ENCODE results near the gene S1PR4. TPM values are rescaled to one million over a fixed set of nuclear protein-coding genes. Genes with fewer than 3 reads are reported as not detected.

Gene S1PR4
- total and polyA plus RNA-seq, 2 of the 13 experiments (the other 11 are each of a cell fraction or from before 2014, with no cell fraction given), result 0.07 to 0.09 TPM

DNA sequence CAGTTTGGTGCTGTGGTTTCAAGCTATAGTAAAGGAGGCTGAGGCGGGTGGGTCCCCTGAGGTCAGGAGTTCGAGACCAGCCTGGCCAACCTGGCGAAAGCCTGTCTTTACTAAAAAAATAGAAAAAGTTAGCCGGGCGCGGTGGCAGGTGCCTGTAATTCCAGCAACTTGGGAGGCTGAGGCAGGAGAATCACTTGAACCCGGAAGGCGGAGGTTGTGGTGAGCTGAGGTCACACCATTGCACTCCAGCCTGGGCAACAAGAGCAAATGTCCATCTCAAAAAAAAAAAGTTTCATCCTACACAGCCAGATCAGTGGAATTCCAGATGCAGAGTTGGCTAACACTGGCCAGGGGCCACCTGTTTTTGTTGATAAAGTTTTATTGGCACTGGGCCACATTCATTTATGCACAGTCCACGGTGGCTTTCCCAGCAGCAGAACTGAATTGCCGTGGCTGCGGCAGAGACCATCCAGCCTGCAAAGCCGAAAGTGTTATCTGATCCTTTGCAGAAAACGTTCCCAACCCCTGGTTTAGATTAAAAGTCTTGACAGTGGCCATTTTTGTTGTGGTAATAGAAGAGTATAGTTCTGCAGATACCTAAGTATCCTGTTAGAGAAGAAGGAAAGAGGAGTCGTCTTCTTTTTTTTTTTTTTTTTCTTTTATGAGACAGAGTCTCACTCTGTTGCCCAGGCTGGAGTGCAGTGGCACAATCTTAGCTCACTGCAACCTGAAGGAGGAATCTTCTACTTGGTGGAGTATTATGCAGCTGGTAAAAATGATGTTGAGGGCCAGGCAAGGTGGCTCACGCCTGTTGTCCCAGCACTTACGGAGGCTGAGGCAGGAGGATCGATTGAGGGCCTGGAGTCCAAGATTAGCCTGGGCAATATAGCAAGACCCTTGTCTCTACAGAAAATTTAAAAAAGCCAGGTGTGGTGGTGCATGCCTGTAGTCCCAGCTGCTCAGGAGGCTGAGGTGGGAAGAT lies 15.8 kb downstream of the S1PR4 start (continued):
- TF ChIP-seq, protein P1, sequence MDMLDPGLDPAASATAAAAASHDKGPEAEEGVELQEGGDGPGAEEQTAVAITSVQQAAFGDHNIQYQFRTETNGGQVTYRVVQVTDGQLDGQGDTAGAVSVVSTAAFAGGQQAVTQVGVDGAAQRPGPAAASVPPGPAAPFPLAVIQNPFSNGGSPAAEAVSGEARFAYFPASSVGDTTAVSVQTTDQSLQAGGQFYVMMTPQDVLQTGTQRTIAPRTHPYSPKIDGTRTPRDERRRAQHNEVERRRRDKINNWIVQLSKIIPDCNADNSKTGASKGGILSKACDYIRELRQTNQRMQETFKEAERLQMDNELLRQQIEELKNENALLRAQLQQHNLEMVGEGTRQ (IDR thresholded peaks at IDR 0.05; ENCODE audit: low read depth, low read length), result no peak
- TF ChIP-seq, protein P1 (CRISPR knock-in tag; IDR thresholded peaks at IDR 0.05; ENCODE audit: borderline replicate concordance), result no peak

DNA sequence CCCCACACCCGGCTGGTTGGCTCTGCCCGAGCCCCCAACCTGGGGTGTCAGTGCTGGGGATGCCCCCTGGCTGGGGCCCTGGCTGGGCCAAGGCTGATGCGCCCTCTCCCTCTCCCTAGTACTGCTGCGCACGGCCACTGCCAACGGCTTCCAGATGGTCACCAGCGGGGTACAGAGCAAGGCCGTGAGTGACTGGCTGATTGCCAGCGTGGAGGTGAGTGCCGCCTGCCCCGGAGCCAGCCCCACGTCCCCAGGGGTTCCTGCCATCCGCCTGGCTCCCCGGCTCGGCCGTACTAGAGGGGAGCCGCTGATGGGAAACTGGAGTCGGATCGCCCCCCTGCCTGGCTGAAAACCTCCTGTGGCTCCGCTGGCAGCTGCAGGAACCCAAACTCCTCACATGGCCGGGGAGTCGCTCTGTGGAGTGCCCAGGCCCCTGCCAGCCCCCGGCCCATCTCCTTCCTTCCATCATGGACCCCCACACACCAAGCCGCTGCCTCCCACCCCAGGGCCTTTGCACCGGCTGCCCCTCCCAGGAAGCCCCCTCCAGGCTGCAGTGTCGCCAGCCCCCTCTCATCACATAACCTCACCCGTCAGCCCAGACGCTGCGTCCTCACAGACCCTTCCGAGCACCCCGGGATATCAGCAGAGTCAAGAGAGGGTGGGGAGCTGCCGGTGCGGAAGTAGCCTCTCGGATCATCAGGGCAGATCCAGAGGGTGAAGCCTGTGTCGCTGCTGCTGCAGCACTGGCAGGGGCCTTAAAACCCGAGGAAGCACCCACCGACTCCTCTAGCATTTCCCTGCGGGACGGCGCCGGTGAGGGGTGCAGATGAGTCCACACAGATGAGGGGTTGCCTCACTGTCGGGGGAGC lies 17.7 kb downstream of the S1PR4 start:
- Histone ChIP-seq H3K4me1 (ENCODE audit: insufficient read depth, low read length) (no peaks in the 10 kb centered on the region), H3K4me3 (replicated peaks in 1 of 3; ENCODE audit: insufficient read depth in 1 of 3, low read depth in 2 of 3, low read length in 3 of 3) (no peak overlapping the region), H3K27ac (ENCODE audit: extremely low read length, insufficient read depth, low read length) (no peak overlapping the region), H3K36me3 (replicated peaks in 1 of 2; ENCODE audit: control insufficient read depth in 1 of 2, insufficient read depth in 2 of 2, low read length in 2 of 2) (peaks cover 3 to 18% of the 10 kb centered on the region in 2 experiments; a peak in 3 of 5 replicates), H4K20me1 (ENCODE audit: insufficient read depth, low read length) (no peaks in the 10 kb centered on the region), H3K9ac (ENCODE audit: insufficient read depth, low read depth, low read length) (no peak overlapping the region), H3K4me2 (ENCODE audit: low read depth, low read length) (no peak overlapping the region), H3K27me3 (ENCODE audit: control insufficient read depth in 1 of 2, insufficient read depth in 2 of 2, low read length in 2 of 2) (no peaks in the 10 kb centered on the region), H3K9me3 (ENCODE audit: low read length) (no peaks in the 10 kb centered on the region), H2AFZ (ENCODE audit: low read length) (no peak overlapping the region), H3K79me2 (ENCODE audit: insufficient read depth, low read length) (peaks cover 2% of the 10 kb centered on the region)
- CTCF ChIA-PET (ENCODE audit: low intra/inter-chr PET ratio, low total read pairs), result no interaction called here
- 95% methylated on average over 30 of the region's 42 CpGs for WGBS (ENCODE audit: low lambda C conversion rate)
- POLR2A ChIA-PET, result no interaction called here
- no peak for TF ChIP-seq GTF2F1 (IDR thresholded peaks at IDR 0.05; ENCODE audit: low read length)
- no peak for TF ChIP-seq ZNF317 (CRISPR knock-in tag; IDR thresholded peaks at IDR 0.05)
- TF ChIP-seq AGO2 (optimal IDR thresholded peaks at IDR 0.05; ENCODE audit: low read depth, low read length), result peak; percentile 61
- peak; percentile 59 for TF ChIP-seq RBFOX2 (IDR thresholded peaks at IDR 0.05; ENCODE audit: low read depth, low read length)
- DNase-seq (ENCODE audit: low spot score) (no peak), ATAC-seq (no peak), FAIRE-seq (no peak)
- intact Hi-C loops (cut with micrococcal nuclease; ENCODE audit: unreplicated experiment) (no loop called here), in situ Hi-C loops (cut with HindIII; ENCODE audit: extremely low pct_ligation_motif_present, low pct_unique_long_range_greater_than_20kb) (no loop called here)
- no TSS peak for BruUV-seq (replicated peaks)

Data from HepG2 (cell line).